ENCODE data around the gene EVI5. TPM values are rescaled to one million over a fixed set of nuclear protein-coding genes. Genes with fewer than 3 reads are reported as not detected.
"Not testable (repeated sequence)": the region's sequence is repeated elsewhere in the genome, so short reads cannot be mapped to it uniquely, and the experiment has no call there.

Gene EVI5
- total RNA-seq, 2 experiments from 2014 or later, result 2.9 TPM

GRCh38 chr1:92536980-92537884 is 247.7 kb downstream of the EVI5 start:
- Mint-ChIP-seq H3K4me1 (peaks cover 79% of the 10 kb centered on the region), H3K4me3 (peak overlapping the region; percentile 59), H3K27ac (peak overlapping the region; percentile 88), H3K36me3 (ENCODE audit: low read depth) (peaks cover 30% of the 10 kb centered on the region), H3K27me3 (no peaks in the 10 kb centered on the region), H3K9me3 (peaks cover 3% of the 10 kb centered on the region)
- ChIA-PET CTCF (interaction anchor here (0.8 to 4.0 kb wide), 13 partner anchors 14 to 239 kb away, joined by 3 to 72 read pairs (median 3); partner anchors contain the start of gene GFI1), POLR2A (interaction anchor here (0.7 to 5.7 kb wide), 28 partner anchors 17 to 456 kb away, joined by 3 to 372 read pairs (median 6); partner anchors contain the start of genes GFI1 and RPL5)
- DNase-seq, result no peak

- Mint-ChIP-seq H3K27me3 (no peaks in the 10 kb centered on the region), H3K4me3 (peak overlapping the region; percentile 46), H3K27ac (peak overlapping the region; percentile 88), H3K36me3 (ENCODE audit: low read depth) (peaks cover 30% of the 10 kb centered on the region), H3K9me3 (peaks cover 3% of the 10 kb centered on the region), H3K4me1 (peaks cover 83% of the 10 kb centered on the region)
- ChIA-PET CTCF (interaction anchor here (1.1 to 4.0 kb wide), 4 partner anchors 15 to 52 kb away, joined by 3 to 72 read pairs (median 8); partner anchors contain the start of gene GFI1), POLR2A (interaction anchor here (1.2 to 5.7 kb wide), 9 partner anchors 37 to 224 kb away, joined by 4 to 372 read pairs (median 9); partner anchors contain the start of gene GFI1)
- DNase-seq, result no peak
These were observed 248.5 kb downstream of the EVI5 start for GRCh38 chr1:92536211-92536979.

GRCh38 chr1:92532371-92532770 is 252.5 kb downstream of the EVI5 start:
- H3K27ac Mint-ChIP-seq, result peak overlapping the region; percentile 79
- peaks cover 63% of the 10 kb centered on the region for H3K4me1 Mint-ChIP-seq
- peak overlapping the region; percentile 59 for H3K4me3 Mint-ChIP-seq
- CTCF ChIA-PET, H3K27me3 Mint-ChIP-seq, H3K9me3 Mint-ChIP-seq, DNase-seq: not testable (repeated sequence)
- H3K36me3 Mint-ChIP-seq (ENCODE audit: low read depth), result peaks cover 39% of the 10 kb centered on the region
- POLR2A ChIA-PET, result interaction anchor here (1.1 to 6.2 kb wide), 5 partner anchors 11 to 48 kb away, joined by 3 to 57 read pairs (median 5); partner anchors contain the start of gene GFI1

- Mint-ChIP-seq H3K36me3 (ENCODE audit: low read depth) (peaks cover 40% of the 10 kb centered on the region), H3K4me1 (peaks cover 62% of the 10 kb centered on the region)
- CTCF ChIA-PET, result interaction anchor here (1.5 kb wide), 1 partner anchor 46 kb away, joined by 3 read pairs; no protein-coding TSS in a partner anchor
These were observed 253.0 kb downstream of the EVI5 start for GRCh38 chr1:92531939-92532338.

GRCh38 chr1:92527670-92528069 is 257.2 kb downstream of the EVI5 start:
- H3K4me1 Mint-ChIP-seq, result peaks cover 26% of the 10 kb centered on the region
- POLR2A ChIA-PET, result no interaction called here

More at GRCh38 chr1:92531939-92532338, 253.0 kb downstream of the EVI5 start:
- not testable (repeated sequence) for H3K9me3 Mint-ChIP-seq, H3K27me3 Mint-ChIP-seq, DNase-seq
- H3K4me3 Mint-ChIP-seq, result peak overlapping the region; percentile 59
- peak overlapping the region; percentile 79 for H3K27ac Mint-ChIP-seq
- POLR2A ChIA-PET, result interaction anchor here (1.1 to 6.2 kb wide), 4 partner anchors 14 to 47 kb away, joined by 4 to 57 read pairs (median 6); partner anchors contain the start of gene GFI1

GRCh38 chr1:92524944-92525590 is 259.8 kb downstream of the EVI5 start:
- CTCF ChIA-PET, result interaction anchor here (1.2 kb wide), 1 partner anchor 40 kb away, joined by 4 read pairs; no protein-coding TSS in a partner anchor
- not testable (repeated sequence) for H3K4me1 Mint-ChIP-seq, H3K27ac Mint-ChIP-seq, H3K9me3 Mint-ChIP-seq, H3K27me3 Mint-ChIP-seq, DNase-seq, H3K4me3 Mint-ChIP-seq
- H3K36me3 Mint-ChIP-seq (ENCODE audit: low read depth), result peaks cover 18% of the 10 kb centered on the region
- POLR2A ChIA-PET, result interaction anchor here (2.2 kb wide), 1 partner anchor 38 kb away, joined by 5 read pairs; the partner anchor contains the start of gene GFI1

More at GRCh38 chr1:92527670-92528069, 257.2 kb downstream of the EVI5 start:
- H3K27me3 Mint-ChIP-seq, result no peaks in the 10 kb centered on the region
- no peak overlapping the region for H3K4me3 Mint-ChIP-seq
- peaks cover 28% of the 10 kb centered on the region for H3K36me3 Mint-ChIP-seq (ENCODE audit: low read depth)
- H3K9me3 Mint-ChIP-seq, result no peaks in the 10 kb centered on the region
- DNase-seq, result no peak
- CTCF ChIA-PET, result no interaction called here
- H3K27ac Mint-ChIP-seq, result no peak overlapping the region

GRCh38 chr1:92519043-92519442 is 265.9 kb downstream of the EVI5 start:
- no peak for DNase-seq
- Mint-ChIP-seq H3K4me3 (no peak overlapping the region), H3K27ac (no peak overlapping the region), H3K36me3 (ENCODE audit: low read depth) (peaks cover 19% of the 10 kb centered on the region), H3K27me3 (no peaks in the 10 kb centered on the region), H3K4me1 (peaks cover 26% of the 10 kb centered on the region), H3K9me3 (no peaks in the 10 kb centered on the region)
- CTCF ChIA-PET, result no interaction called here
- POLR2A ChIA-PET, result interaction anchor here (2.0 kb wide), 1 partner anchor 13 kb away, joined by 5 read pairs; no protein-coding TSS in a partner anchor

GRCh38 chr1:92516574-92516973 is 268.3 kb downstream of the EVI5 start:
- peaks cover 22% of the 10 kb centered on the region for H3K36me3 Mint-ChIP-seq (ENCODE audit: low read depth)
- no peak for DNase-seq
- H3K27me3 Mint-ChIP-seq, result no peaks in the 10 kb centered on the region
- POLR2A ChIA-PET, result interaction anchor here (1.4 kb wide), 1 partner anchor 30 kb away, joined by 5 read pairs; the partner anchor contains the start of gene GFI1
- no peak overlapping the region for H3K4me3 Mint-ChIP-seq
- H3K4me1 Mint-ChIP-seq, result peaks cover 31% of the 10 kb centered on the region
- H3K9me3 Mint-ChIP-seq, result no peaks in the 10 kb centered on the region
- CTCF ChIA-PET, result interaction anchor here (1.3 kb wide), 1 partner anchor 30 kb away, joined by 5 read pairs; the partner anchor contains the start of gene GFI1
- no peak overlapping the region for H3K27ac Mint-ChIP-seq

- Mint-ChIP-seq H3K4me3 (no peak overlapping the region), H3K9me3 (no peaks in the 10 kb centered on the region), H3K36me3 (ENCODE audit: low read depth) (peaks cover 22% of the 10 kb centered on the region), H3K27me3 (no peaks in the 10 kb centered on the region), H3K27ac (no peak overlapping the region), H3K4me1 (peaks cover 32% of the 10 kb centered on the region)
- CTCF ChIA-PET, result interaction anchor here (1.3 kb wide), 1 partner anchor 29 kb away, joined by 5 read pairs; the partner anchor contains the start of gene GFI1
- POLR2A ChIA-PET, result interaction anchor here (0.8 to 1.4 kb wide), 2 partner anchors 23 to 29 kb away, joined by 3 to 5 read pairs; partner anchors contain the start of gene GFI1
- no peak for DNase-seq
These were observed 269.1 kb downstream of the EVI5 start for GRCh38 chr1:92515796-92516201.

- H3K27ac Mint-ChIP-seq, result no peak overlapping the region
- no peak for DNase-seq
- peaks cover 9% of the 10 kb centered on the region for H3K36me3 Mint-ChIP-seq (ENCODE audit: low read depth)
- no peaks in the 10 kb centered on the region for H3K9me3 Mint-ChIP-seq
- POLR2A ChIA-PET, result interaction anchor here (0.6 to 1.4 kb wide), 5 partner anchors 21 to 68 kb away, joined by 3 to 6 read pairs (median 3); partner anchors contain the start of gene GFI1
- H3K4me3 Mint-ChIP-seq, result no peak overlapping the region
- no peaks in the 10 kb centered on the region for H3K27me3 Mint-ChIP-seq
- CTCF ChIA-PET, result no interaction called here
- H3K4me1 Mint-ChIP-seq, result peaks cover 26% of the 10 kb centered on the region
These were observed 273.4 kb downstream of the EVI5 start for GRCh38 chr1:92511541-92511940.

- Mint-ChIP-seq H3K4me3 (no peak overlapping the region), H3K4me1 (peaks cover 17% of the 10 kb centered on the region), H3K27me3 (no peaks in the 10 kb centered on the region), H3K9me3 (no peaks in the 10 kb centered on the region), H3K36me3 (ENCODE audit: low read depth) (peaks cover 3% of the 10 kb centered on the region), H3K27ac (no peak overlapping the region)
- no peak for DNase-seq
- ChIA-PET POLR2A (no interaction called here), CTCF (no interaction called here)
These were observed 275.3 kb downstream of the EVI5 start for GRCh38 chr1:92509619-92510018.

All from activated CD4-positive, alpha-beta memory T cell treated with anti-CD3 and anti-CD28 coated beads, Interleukin-2, amount 10 ng/mL, durations not matched to agents 7 days and 5 days (primary cell).